ENCODE measurements around the gene MRPS2. TPM values are rescaled to one million over a fixed set of nuclear protein-coding genes. Genes with fewer than 3 reads are reported as not detected.

The MRPS2 gene
- total and polyA plus RNA-seq, 2 experiments from 2014 or later = 76.2 to 79.9 TPM

DNA sequence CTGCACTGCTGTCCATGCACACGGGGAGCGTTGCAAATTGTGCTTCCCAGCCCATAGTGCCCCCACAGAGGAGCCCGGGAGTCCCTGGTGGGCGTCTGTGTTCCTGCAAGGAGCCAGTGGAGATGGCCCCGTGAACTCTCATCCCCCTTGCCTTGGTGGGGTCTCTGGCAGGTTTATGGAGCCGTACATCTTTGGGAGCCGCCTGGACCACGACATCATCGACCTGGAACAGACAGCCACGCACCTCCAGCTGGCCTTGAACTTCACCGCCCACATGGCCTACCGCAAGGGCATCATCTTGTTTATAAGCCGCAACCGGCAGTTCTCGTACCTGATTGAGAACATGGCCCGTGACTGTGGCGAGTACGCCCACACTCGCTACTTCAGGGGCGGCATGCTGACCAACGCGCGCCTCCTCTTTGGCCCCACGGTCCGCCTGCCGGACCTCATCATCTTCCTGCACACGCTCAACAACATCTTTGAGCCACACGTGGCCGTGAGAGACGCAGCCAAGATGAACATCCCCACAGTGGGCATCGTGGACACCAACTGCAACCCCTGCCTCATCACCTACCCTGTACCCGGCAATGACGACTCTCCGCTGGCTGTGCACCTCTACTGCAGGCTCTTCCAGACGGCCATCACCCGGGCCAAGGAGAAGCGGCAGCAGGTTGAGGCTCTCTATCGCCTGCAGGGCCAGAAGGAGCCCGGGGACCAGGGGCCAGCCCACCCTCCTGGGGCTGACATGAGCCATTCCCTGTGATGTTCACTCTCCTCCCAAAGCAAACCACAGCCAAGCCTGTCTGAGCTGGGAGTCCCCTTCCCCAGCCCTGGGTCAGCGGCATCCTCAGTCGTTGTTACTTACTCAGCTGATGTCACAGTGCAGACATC lies 3.1 kb downstream of the MRPS2 start:
- Histone ChIP-seq H3K27ac (no peak overlapping the region), H3K27me3 (no peaks in the 10 kb centered on the region), H3K4me3 (no peak overlapping the region), H3K4me1 (ENCODE audit: low read depth) (peaks cover 11% of the 10 kb centered on the region), H3K9me3 (ENCODE audit: low read depth) (no peaks in the 10 kb centered on the region), H3K36me3 (peaks cover 11% of the 10 kb centered on the region)
- TF ChIP-seq CTCF (IDR thresholded peaks at IDR 0.05; ENCODE audit: low read depth, low read length) = no peak
- no peak for DNase-seq (ENCODE audit: low read depth in 1 of 2, low spot score in 1 of 2)

DNA sequence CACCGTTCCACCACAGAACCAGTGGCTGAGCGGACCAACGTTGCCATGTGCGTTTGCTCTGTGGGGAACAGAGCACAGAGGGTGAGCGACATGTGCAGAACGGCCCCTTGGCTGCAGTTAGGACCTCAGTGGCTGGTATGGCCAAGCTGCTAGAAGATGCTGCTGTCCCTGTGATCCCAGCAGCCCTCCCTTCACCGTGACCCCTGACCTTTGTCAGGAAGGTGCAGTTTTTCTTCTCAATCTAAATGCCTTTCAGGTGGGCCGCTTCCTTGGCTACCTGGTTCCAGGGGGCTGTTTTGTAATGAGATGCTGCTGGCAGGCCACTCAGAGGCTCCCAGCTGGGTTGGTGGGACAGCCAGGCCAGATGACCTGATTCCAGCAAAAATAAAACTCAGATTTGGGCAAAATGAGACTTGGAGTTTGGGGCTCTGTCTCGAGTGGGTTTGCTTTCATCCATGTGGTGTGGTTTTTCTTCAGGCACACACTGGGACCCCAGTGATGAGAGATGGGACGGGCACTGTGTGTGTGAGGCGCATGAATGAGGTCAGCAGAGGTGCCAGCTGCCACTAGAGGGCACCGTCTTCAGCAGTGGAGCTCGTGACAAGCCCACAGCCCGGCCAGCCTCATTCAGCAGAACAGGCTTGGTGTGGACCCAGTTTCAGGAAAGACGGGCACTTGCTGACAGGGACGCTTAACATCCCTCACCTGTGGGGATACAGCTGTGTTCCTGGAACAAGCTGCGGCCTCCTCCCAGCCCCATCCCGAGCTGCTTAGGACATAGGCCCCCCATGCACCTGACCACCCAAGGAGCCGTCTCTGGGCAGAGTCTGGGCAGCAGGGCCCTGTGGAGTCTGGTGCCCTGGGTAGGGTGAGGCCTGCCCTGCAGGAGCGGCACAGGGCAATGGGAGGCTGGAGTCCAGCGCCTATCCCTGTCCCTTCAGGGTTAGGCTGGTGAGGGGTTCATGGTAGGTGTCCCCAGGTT lies 4.1 kb downstream of the MRPS2 start:
- Histone ChIP-seq H3K9me3 (ENCODE audit: low read depth) (no peaks in the 10 kb centered on the region), H3K27ac (no peak overlapping the region), H3K4me1 (ENCODE audit: low read depth) (peaks cover 7% of the 10 kb centered on the region), H3K36me3 (peaks cover 11% of the 10 kb centered on the region), H3K27me3 (no peaks in the 10 kb centered on the region), H3K4me3 (no peak overlapping the region)
- peak; percentile 75 to 79 for DNase-seq (ENCODE audit: low read depth in 1 of 2, low spot score in 1 of 2)
- TF ChIP-seq CTCF (IDR thresholded peaks at IDR 0.05; ENCODE audit: low read depth, low read length) = peak; percentile 74

- H3K27me3 ChIP-seq = no peaks in the 10 kb centered on the region
- no peak for DNase-seq (ENCODE audit: low read depth in 1 of 2, low spot score in 1 of 2)
- no peak overlapping the region for H3K27ac ChIP-seq
- no peak overlapping the region for H3K4me3 ChIP-seq
- no peak for TF ChIP-seq CTCF (IDR thresholded peaks at IDR 0.05; ENCODE audit: low read depth, low read length)
- peaks cover 7% of the 10 kb centered on the region for H3K4me1 ChIP-seq (ENCODE audit: low read depth)
- peaks cover 11% of the 10 kb centered on the region for H3K36me3 ChIP-seq
- H3K9me3 ChIP-seq (ENCODE audit: low read depth) = no peaks in the 10 kb centered on the region
Observed at GRCh38 chr9:135505406-135506187, 5.1 kb downstream of the MRPS2 start.

DNA sequence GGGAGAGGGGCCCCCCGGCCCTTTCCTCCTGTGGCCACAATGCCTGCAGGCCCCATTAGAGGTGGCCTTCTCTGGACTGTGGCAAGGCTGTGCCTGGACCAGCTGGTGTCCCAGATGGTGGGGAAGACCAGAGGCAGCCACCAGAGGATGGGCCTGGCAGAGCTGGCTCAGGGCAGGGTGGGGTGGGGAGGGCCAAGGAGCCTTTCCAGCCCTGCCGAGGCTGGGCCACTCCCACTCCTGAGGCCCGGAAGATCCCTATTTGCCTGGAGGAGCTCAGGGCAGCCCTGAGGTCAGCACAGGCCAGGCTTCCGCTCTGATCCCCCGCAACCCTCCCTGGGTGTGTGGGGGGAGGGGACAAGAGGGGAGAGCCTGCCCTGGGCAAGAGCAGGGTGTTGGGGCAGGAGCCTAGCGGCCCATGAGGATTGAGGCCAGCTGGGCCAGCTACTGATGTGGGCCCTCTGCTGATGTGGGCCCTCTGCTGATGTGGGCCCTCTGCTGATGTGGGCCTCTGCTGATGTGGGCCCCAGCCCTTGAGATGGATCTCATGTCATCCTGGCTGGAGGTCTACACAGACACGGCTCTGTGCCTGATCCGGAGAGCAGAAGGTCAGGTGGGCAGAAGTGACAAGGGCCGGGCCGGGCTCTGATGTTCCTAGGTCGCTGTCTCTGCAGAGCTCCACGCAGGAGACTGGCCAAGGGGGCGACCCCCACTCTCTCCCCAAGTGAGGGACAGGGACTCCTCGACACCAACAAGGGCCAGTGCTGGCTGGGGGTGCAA lies 6.0 kb downstream of the MRPS2 start:
- no peak overlapping the region for H3K27ac ChIP-seq
- no peak for TF ChIP-seq CTCF (IDR thresholded peaks at IDR 0.05; ENCODE audit: low read depth, low read length)
- no peak overlapping the region for H3K4me3 ChIP-seq
- DNase-seq (ENCODE audit: low read depth in 1 of 2, low spot score in 1 of 2) = peak in 1 of 2 donors; percentile 61
- no peaks in the 10 kb centered on the region for H3K27me3 ChIP-seq
- H3K4me1 ChIP-seq (ENCODE audit: low read depth) = peaks cover 3% of the 10 kb centered on the region
- peaks cover 11% of the 10 kb centered on the region for H3K36me3 ChIP-seq
- H3K9me3 ChIP-seq (ENCODE audit: low read depth) = no peaks in the 10 kb centered on the region

Data from cardiac muscle cell (in vitro differentiated cells and primary cell).